Activated naive CD4-positive, alpha-beta T cell treated with anti-CD3 and anti-CD28 coated beads, Interleukin-2, amount 50 U/mL, for 72 hours (primary cell): ENCODE measurements around the gene PTPRA. TPM values are rescaled to one million over a fixed set of nuclear protein-coding genes. Genes with fewer than 3 reads are reported as not detected.

Experiments used
- ATAC-seq, 2 donors: fragments of 150-1000 bp; cut with Tn5 transposase; 2 replicates each; pipeline ENCODE4 v1.10.0; 2021; ENCODE audit warnings: mild to moderate bottlenecking in 2 of 2, moderate library complexity in 2 of 2
- DNase-seq, 2 donors: peaks; one replicate each; pipeline ENCODE4 v3.0.0; 2021 to 2022; ENCODE audit warnings: low spot score in 2 of 2
- H3K27ac Mint-ChIP-seq, 2 donors: one replicate each; pipeline ENCODE4 v1.8.0; 2022; ENCODE audit warnings: mild to moderate bottlenecking in 2 of 2, mixed read lengths in 2 of 2
- H3K36me3 Mint-ChIP-seq, 2 donors: one replicate each; pipeline ENCODE4 v1.8.0; 2022; ENCODE audit warnings: mixed read lengths in 2 of 2
- H3K9me3 Mint-ChIP-seq, 2 donors: one replicate each; pipeline ENCODE4 v1.8.0; 2022; ENCODE audit warnings: mixed read lengths in 2 of 2
- total RNA-seq, 2 donors: library from RNA; stranded (reverse); gene quantifications; one replicate each; pipeline ENCODE4 v1.2.3, GENCODE V29; 2022

The PTPRA gene
- total RNA-seq, 2 donors from 2014 or later = 37.8 to 55.8 TPM

DNA sequence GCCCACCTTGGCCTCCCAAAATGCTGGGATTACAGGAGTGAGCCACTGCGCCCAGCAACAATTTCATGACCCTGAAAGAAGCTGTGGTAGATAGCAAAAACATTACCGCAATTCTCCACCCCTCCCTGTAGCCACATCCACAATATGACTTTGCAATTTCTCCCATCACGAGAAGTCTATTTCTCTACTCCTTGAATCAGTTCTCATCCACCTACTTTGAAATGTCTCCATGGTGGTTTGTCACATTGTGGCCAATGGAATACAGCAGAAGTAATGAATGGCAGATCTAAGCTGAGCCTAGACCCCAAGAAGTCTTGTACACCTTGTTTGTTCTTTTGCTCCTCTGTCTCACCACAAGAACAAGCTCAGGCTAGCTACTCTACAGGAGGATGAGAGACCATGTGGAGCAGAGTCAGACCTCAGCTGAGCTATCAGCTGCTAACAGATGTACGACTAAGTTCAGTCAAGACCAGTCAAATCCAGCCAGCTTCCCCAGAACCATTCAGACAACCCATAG, 204.4 kb downstream of the PTPRA start:
- peak; percentile 55 to 62 for ATAC-seq

GRCh38 chr20:3080939-3081388, 207.7 kb downstream of the PTPRA start:
- ATAC-seq (no peak), DNase-seq (no peak)
- peaks cover 0 to 6% of the 10 kb centered on the region in 2 donors for H3K36me3 Mint-ChIP-seq
- H3K9me3 Mint-ChIP-seq = no peaks in the 10 kb centered on the region
- H3K27ac Mint-ChIP-seq = no peak overlapping the region

More for the DNA sequence above, 204.4 kb downstream of the PTPRA start:
- Mint-ChIP-seq H3K9me3 (no peaks in the 10 kb centered on the region), H3K36me3 (peaks cover 0 to 6% of the 10 kb centered on the region in 2 donors), H3K27ac (no peak overlapping the region)
- no peak for DNase-seq

DNA sequence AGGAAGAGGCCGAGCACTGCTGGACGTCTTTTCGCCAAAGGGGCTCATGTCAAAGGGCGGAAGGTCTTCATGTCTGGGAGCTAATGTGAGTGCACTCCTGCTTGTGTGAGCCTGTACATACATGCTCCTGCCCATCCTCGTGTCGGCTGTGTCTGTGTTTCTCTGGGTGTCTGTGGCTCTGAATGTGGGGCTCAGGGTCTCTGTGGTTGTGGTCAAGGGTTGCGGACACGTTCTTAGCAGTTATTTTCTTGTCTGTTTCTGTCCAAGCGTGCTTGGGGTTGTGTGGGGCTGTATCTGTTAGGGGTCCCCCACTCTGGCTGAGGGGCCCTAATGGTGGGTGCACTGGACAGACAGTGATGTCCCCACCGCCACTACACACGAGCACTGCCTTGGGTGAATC, 208.4 kb downstream of the PTPRA start:
- H3K27ac Mint-ChIP-seq = no peak overlapping the region
- no peaks in the 10 kb centered on the region for H3K9me3 Mint-ChIP-seq
- DNase-seq (no peak), ATAC-seq (no peak)
- peaks cover 0 to 6% of the 10 kb centered on the region in 2 donors for H3K36me3 Mint-ChIP-seq

- ATAC-seq (peak; percentile 30 to 38), DNase-seq (no peak)
- H3K27ac Mint-ChIP-seq = no peak overlapping the region
- H3K9me3 Mint-ChIP-seq = no peaks in the 10 kb centered on the region
- H3K36me3 Mint-ChIP-seq = peaks cover 0 to 6% of the 10 kb centered on the region in 2 donors
These were observed 209.1 kb downstream of the PTPRA start for GRCh38 chr20:3082306-3082951.

- ATAC-seq (peak; percentile 37 to 44), DNase-seq (no peak)
- H3K36me3 Mint-ChIP-seq = no peaks in the 10 kb centered on the region
- no peak overlapping the region for H3K27ac Mint-ChIP-seq
- no peaks in the 10 kb centered on the region for H3K9me3 Mint-ChIP-seq
These were observed 210.0 kb downstream of the PTPRA start for GRCh38 chr20:3082955-3083952.

GRCh38 chr20:3084283-3084985, 211.2 kb downstream of the PTPRA start, which contains the start of gene AVP:
Gene AVP, minus strand, starts transcription at chr20:3084724. Its CDS starts 50 bp downstream, at chr20:3084674.
- no peaks in the 10 kb centered on the region for H3K9me3 Mint-ChIP-seq
- H3K36me3 Mint-ChIP-seq = no peaks in the 10 kb centered on the region
- no peak for DNase-seq
- no peak within 1 kb of the TSS for H3K27ac Mint-ChIP-seq
- ATAC-seq = no peak

DNA sequence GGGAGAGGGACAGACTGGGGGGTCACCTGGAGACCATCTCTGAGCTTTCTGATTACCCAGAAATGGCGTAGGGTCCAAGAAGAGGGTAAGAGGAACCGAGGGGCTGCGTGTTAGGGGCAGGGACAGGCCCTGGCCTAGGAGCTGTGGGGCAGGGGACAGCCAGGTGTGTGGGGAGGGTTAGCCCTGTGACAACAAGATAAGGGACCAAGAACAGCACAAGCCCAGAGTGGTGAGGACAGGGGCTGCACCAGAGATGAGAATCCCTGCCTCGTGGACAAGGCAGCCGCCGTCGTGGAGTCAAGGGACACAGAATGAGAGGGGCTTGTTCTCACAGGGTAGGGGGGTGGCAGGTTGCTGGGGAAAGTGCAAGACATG, 211.7 kb downstream of the PTPRA start:
- H3K9me3 Mint-ChIP-seq = no peaks in the 10 kb centered on the region
- no peaks in the 10 kb centered on the region for H3K36me3 Mint-ChIP-seq
- no peak overlapping the region for H3K27ac Mint-ChIP-seq
- ATAC-seq = no peak
- DNase-seq = no peak

- Mint-ChIP-seq H3K9me3 (no peaks in the 10 kb centered on the region), H3K27ac (no peak overlapping the region), H3K36me3 (no peaks in the 10 kb centered on the region)
- no peak for DNase-seq
- ATAC-seq = no peak
These were observed 212.3 kb downstream of the PTPRA start for GRCh38 chr20:3085571-3086072.

GRCh38 chr20:3088031-3088430, 214.8 kb downstream of the PTPRA start:
- peaks cover 0 to 5% of the 10 kb centered on the region in 2 donors for H3K36me3 Mint-ChIP-seq
- H3K27ac Mint-ChIP-seq = no peak overlapping the region
- H3K9me3 Mint-ChIP-seq = no peaks in the 10 kb centered on the region
- DNase-seq = no peak
- no peak for ATAC-seq

Other genes with a start within 250 kb of the PTPRA start
- gene NOP56, start 220.8 kb upstream of the PTPRA start, total RNA-seq = 100 to 1,000 TPM; 324 to 443 TPM
- gene IDH3B, start 209.3 kb upstream of the PTPRA start, total RNA-seq = 100 to 1,000 TPM; 129 to 150 TPM
- gene EBF4, start 180.7 kb upstream of the PTPRA start, total RNA-seq = 1 to 10 TPM; 4.0 to 8.3 TPM
- gene CPXM1, start 72.9 kb upstream of the PTPRA start, total RNA-seq = 1 to 10 TPM; 1.1 to 3.5 TPM
- not detected for gene C20orf141, start 58.5 kb upstream of the PTPRA start, total RNA-seq
- gene TMEM239, start 57.1 kb upstream of the PTPRA start, total RNA-seq = not detected
- gene PCED1A, start 32.8 kb upstream of the PTPRA start, total RNA-seq = 10 to 100 TPM; 29.5 to 33.6 TPM
- 10 to 100 TPM; 45.7 to 52.0 TPM for gene VPS16, start 32.7 kb upstream of the PTPRA start, total RNA-seq
- gene GNRH2, start 170.1 kb downstream of the PTPRA start, total RNA-seq = 1 to 10 TPM in 1 of 2 donors, under 1 TPM in 1; 0.99 to 2.5 TPM
- 10 to 100 TPM; 39.3 to 60.0 TPM for gene MRPS26, start 172.6 kb downstream of the PTPRA start, total RNA-seq
- gene OXT, start 198.1 kb downstream of the PTPRA start, total RNA-seq = not detected
- under 1 TPM in 1 of 2 donors, not detected in 1; 0.45 TPM for gene AVP, start 211.2 kb downstream of the PTPRA start, total RNA-seq